HepG2 (cell line): ENCODE data around the gene LSR. TPM values are rescaled to one million over a fixed set of nuclear protein-coding genes. Genes with fewer than 3 reads are reported as not detected.

Experiments used
- CC2D1A ChIP-seq: sonication (generic); formaldehyde crosslinking; IDR thresholded peaks from 2 replicates; pipeline ENCODE4 v1.8.1; 2023; ENCODE audit warnings: mild to moderate bottlenecking, missing genetic modification reagents
- CREM ChIP-seq, 2 experiments: sonication (generic) in 1 of 2; formaldehyde crosslinking in 1 of 2; IDR thresholded peaks; 2 replicates each; pipeline versions ENCODE4 v1.4.0 to v1.6.1; 2016 to 2020; ENCODE audit warnings: antibody characterized with exemption in 1 of 2, mild to moderate bottlenecking in 1 of 2, missing genetic modification reagents in 1 of 2
- GTF3A ChIP-seq: sonication (generic); formaldehyde crosslinking; conservative IDR thresholded peaks from 2 replicates; pipeline ENCODE4 v1.4.0; 2020; ENCODE audit warnings: mild to moderate bottlenecking, missing genetic modification reagents
- JARID2 ChIP-seq: sonication (generic); formaldehyde crosslinking; IDR thresholded peaks from 2 replicates; pipeline ENCODE4 v1.8.1; 2023; ENCODE audit warnings: missing genetic modification reagents, inconsistent platforms; ENCODE audit not compliant: insufficient replicate concordance
- RFXANK ChIP-seq: IDR thresholded peaks from 2 replicates; pipeline ENCODE4 v1.6.1; 2016
- SOX6 ChIP-seq, 2 experiments: fragments of 450-650 bp in 1 of 2; sonication (generic) in 1 of 2; formaldehyde crosslinking in 1 of 2; IDR thresholded peaks; 2 replicates each; pipeline versions ENCODE4 v1.4.0 to v1.6.1; 2017 to 2020; ENCODE audit warnings: antibody characterized with exemption in 1 of 2, mild to moderate bottlenecking in 1 of 2, missing genetic modification reagents in 1 of 2
- polyA plus RNA-seq, 8 experiments: library from polyadenylated mRNA; depleted of rRNA in 3 of 8; stranded (reverse) in 7 of 8; unstranded in 1 of 8; fragments of >200 nt; fragmentation: Illumina TruSeq in 4 of 8; extraction: Trizol in 4 of 8; gene quantifications; 2 replicates each; pipeline versions ENCODE4 v1.2.1 to v1.2.3, GENCODE V29; 2011 to 2016; ENCODE audit warnings: low read depth in 4 of 8, missing spikeins in 1 of 8, mixed read lengths in 1 of 8; ENCODE audit not compliant: insufficient read depth in 1 of 8
- total RNA-seq, 5 experiments: library from RNA; depleted of rRNA; stranded (reverse); fragments of >200 nt; fragmentation: Illumina TruSeq; extraction: Trizol; gene quantifications; 2 replicates each; pipeline ENCODE4 v1.2.3, GENCODE V29; 2016; ENCODE audit warnings: low read depth in 1 of 5
- TF ChIP-seq, protein P1 (sequence below): sonication (generic); formaldehyde crosslinking; IDR thresholded peaks from 2 replicates; pipeline ENCODE4 v1.4.0; 2020; ENCODE audit warnings: low read depth, mild to moderate bottlenecking, missing genetic modification reagents
- TF ChIP-seq, protein P2 (sequence below): sonication (generic); formaldehyde crosslinking; IDR thresholded peaks from 2 replicates; pipeline ENCODE4 v1.4.0; 2020; ENCODE audit warnings: missing genetic modification reagents
- TF ChIP-seq, protein P3 (sequence below): sonication (generic); formaldehyde crosslinking; IDR thresholded peaks from 2 replicates; pipeline ENCODE4 v1.4.0; 2020; ENCODE audit warnings: mild to moderate bottlenecking, missing genetic modification reagents
- TF ChIP-seq, protein P4 (sequence below): sonication (generic); formaldehyde crosslinking; IDR thresholded peaks from 2 replicates; pipeline ENCODE4 v1.4.0; 2020; ENCODE audit warnings: mild to moderate bottlenecking, missing genetic modification reagents
- TF ChIP-seq, protein P5 (sequence below): sonication (generic); formaldehyde crosslinking; IDR thresholded peaks from 2 replicates; pipeline ENCODE4 v1.9.0; 2021; ENCODE audit warnings: missing genetic modification reagents, mild to moderate bottlenecking, borderline replicate concordance

The LSR gene
- total and polyA plus RNA-seq, 2 of the 13 experiments (the other 11 are each of a cell fraction or from before 2014, with no cell fraction given), result 29.2 to 79.2 TPM

DNA sequence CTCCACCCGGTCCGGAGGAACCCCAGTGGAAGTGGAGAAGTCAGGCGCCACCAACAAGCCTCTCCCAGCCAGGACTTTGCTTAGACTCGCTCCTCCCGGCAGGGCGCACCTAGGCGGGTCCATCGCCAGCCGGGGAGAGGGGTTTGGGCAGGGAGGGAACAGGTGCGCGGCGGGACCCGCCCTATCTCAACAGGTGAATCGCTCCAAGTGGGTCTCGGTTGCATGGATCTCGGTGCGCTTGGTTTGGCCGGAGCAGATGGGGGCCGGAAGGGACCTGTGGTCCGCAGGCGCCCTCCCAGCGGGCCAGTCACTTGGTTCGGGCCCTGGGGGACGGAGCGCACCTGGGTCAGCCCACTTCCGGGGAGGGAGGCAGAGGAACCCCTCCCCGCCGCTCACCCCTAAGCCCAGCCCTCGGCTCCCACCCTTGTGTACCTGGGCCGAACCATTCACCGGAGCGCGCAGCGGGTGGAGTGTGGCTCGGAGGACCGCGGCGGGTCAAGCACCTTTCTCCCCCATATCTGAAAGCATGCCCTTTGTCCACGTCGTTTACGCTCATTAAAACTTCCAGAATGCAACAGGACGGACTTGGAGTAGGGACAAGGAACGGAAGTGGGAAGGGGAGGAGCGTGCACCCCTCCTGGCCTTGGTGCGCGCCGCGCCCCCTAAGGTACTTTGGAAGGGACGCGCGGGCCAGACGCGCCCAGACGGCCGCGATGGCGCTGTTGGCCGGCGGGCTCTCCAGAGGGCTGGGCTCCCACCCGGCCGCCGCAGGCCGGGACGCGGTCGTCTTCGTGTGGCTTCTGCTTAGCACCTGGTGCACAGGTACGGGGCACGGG, at the start of gene LSR (continued):
- TF ChIP-seq GTF3A (CRISPR knock-in tag) (0 out of 2 replicates have a peak, but pooled peaks have one; percentile 38), SOX6 (IDR thresholded peaks at IDR 0.05) (no peak), SOX6 (CRISPR knock-in tag; IDR thresholded peaks at IDR 0.05) (peak; percentile 6), RFXANK (CRISPR knock-in tag) (0 out of 2 replicates have a peak, but pooled peaks have one; percentile 32), JARID2 (CRISPR knock-in tag) (peak; percentile 11), CC2D1A (no peak), CREM (IDR thresholded peaks at IDR 0.05) (peak; percentile 51; the same call in 1 of the 2 replicates), CREM (CRISPR knock-in tag; IDR thresholded peaks at IDR 0.05) (no peak)
- TF ChIP-seq, protein P1, sequence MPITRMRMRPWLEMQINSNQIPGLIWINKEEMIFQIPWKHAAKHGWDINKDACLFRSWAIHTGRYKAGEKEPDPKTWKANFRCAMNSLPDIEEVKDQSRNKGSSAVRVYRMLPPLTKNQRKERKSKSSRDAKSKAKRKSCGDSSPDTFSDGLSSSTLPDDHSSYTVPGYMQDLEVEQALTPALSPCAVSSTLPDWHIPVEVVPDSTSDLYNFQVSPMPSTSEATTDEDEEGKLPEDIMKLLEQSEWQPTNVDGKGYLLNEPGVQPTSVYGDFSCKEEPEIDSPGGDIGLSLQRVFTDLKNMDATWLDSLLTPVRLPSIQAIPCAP (CRISPR knock-in tag), result no peak
- TF ChIP-seq, protein P2, sequence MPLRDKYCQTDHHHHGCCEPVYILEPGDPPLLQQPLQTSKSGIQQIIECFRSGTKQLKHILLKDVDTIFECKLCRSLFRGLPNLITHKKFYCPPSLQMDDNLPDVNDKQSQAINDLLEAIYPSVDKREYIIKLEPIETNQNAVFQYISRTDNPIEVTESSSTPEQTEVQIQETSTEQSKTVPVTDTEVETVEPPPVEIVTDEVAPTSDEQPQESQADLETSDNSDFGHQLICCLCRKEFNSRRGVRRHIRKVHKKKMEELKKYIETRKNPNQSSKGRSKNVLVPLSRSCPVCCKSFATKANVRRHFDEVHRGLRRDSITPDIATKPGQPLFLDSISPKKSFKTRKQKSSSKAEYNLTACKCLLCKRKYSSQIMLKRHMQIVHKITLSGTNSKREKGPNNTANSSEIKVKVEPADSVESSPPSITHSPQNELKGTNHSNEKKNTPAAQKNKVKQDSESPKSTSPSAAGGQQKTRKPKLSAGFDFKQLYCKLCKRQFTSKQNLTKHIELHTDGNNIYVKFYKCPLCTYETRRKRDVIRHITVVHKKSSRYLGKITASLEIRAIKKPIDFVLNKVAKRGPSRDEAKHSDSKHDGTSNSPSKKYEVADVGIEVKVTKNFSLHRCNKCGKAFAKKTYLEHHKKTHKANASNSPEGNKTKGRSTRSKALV (CRISPR knock-in tag), result peak; percentile 59
- TF ChIP-seq, protein P3, sequence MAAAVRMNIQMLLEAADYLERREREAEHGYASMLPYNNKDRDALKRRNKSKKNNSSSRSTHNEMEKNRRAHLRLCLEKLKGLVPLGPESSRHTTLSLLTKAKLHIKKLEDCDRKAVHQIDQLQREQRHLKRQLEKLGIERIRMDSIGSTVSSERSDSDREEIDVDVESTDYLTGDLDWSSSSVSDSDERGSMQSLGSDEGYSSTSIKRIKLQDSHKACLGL (CRISPR knock-in tag), result peak; percentile 79; the same call in 1 of the 2 replicates
- TF ChIP-seq, protein P4, sequence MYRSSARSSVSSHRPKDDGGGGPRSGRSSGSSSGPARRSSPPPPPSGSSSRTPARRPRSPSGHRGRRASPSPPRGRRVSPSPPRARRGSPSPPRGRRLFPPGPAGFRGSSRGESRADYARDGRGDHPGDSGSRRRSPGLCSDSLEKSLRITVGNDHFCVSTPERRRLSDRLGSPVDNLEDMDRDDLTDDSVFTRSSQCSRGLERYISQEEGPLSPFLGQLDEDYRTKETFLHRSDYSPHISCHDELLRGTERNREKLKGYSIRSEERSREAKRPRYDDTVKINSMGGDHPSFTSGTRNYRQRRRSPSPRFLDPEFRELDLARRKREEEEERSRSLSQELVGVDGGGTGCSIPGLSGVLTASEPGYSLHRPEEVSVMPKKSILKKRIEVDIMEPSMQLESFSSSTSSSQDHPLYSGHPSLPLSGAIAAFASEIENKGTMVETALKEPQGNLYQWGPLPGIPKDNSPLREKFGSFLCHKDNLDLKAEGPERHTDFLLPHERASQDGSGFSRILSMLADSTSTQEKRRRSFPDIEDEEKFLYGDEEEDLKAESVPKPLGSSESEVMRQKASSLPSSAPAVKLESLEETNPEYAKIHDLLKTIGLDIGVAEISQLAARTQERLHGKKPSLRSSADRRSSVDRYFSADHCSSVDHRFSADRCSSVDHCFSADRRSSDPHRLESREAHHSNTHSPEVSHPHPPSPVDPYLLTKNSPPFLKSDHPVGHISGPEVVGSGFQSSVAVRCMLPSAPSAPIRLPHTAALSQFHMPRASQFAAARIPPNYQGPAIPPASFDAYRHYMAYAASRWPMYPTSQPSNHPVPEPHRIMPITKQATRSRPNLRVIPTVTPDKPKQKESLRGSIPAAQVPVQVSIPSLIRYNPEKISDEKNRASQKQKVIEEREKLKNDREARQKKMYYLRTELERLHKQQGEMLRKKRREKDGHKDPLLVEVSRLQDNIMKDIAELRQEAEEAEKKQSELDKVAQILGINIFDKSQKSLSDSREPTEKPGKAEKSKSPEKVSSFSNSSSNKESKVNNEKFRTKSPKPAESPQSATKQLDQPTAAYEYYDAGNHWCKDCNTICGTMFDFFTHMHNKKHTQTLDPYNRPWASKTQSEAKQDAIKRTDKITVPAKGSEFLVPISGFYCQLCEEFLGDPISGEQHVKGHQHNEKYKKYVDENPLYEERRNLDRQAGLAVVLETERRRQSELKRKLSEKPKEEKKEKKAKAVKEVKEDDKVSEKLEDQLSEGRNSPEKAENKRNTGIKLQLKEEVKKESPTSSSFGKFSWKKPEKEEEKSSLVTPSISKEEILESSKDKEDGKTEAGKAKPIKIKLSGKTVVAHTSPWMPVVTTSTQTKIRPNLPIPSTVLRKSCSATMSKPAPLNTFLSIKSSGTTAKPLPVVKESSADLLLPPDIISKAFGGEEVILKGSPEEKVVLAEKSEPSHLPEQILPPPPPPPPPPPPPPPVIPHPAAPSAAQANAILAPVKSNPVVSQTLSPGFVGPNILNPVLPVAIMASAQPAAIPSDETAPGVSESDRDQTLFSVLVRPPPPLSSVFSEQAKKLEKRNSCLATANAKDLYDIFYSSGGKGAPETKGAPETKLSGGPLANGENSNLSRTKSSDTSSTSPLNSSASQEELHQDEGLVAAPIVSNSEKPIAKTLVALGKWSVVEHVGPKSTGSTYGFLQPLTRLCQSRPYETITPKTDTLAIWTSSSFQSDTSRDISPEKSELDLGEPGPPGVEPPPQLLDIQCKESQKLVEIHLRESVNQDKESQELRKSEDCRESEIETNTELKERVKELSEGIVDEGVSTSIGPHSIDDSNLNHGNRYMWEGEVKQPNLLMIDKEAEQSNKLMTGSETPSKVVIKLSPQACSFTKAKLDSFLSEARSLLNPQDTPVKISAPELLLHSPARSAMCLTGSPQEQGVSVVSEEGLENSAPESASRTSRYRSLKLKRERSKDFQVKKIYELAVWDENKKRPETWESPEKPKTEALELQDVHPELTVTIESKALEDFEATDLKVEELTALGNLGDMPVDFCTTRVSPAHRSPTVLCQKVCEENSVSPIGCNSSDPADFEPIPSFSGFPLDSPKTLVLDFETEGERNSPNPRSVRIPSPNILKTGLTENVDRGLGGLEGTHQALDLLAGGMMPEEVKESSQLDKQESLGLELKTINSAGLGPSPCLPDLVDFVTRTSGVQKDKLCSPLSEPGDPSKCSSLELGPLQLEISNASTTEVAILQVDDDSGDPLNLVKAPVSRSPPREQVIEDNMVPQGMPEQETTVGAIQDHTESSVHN (CRISPR knock-in tag), result peak; percentile 37; the same call in 1 of the 2 replicates
- TF ChIP-seq, protein P5, sequence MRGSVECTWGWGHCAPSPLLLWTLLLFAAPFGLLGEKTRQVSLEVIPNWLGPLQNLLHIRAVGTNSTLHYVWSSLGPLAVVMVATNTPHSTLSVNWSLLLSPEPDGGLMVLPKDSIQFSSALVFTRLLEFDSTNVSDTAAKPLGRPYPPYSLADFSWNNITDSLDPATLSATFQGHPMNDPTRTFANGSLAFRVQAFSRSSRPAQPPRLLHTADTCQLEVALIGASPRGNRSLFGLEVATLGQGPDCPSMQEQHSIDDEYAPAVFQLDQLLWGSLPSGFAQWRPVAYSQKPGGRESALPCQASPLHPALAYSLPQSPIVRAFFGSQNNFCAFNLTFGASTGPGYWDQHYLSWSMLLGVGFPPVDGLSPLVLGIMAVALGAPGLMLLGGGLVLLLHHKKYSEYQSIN (CRISPR knock-in tag), result no peak
